NCI-H1930 (cell line): ENCODE measurements around the gene FXR2.

Experiments
- DNase-seq, 2 experiments: peaks; one replicate each; lab custom pipeline; 2025; lab: John Stamatoyannopoulos, UW

Gene FXR2

GRCh38 chr17:7570351-7570750 is 44.3 kb downstream of the FXR2 start:
- DNase-seq = no peak

GRCh38 chr17:7569571-7569970 is 45.1 kb downstream of the FXR2 start:
- no peak for DNase-seq

GRCh38 chr17:7563115-7563869 is 51.4 kb downstream of the FXR2 start:
- no peak for DNase-seq

- DNase-seq = no peak
Measured at GRCh38 chr17:7562208-7562605, 52.5 kb downstream of the FXR2 start.

GRCh38 chr17:7561589-7562207 is 53.0 kb downstream of the FXR2 start, which contains the start of gene SENP3:
TSS of gene SENP3 (plus strand) at chr17:7561919. CDS start at chr17:7563077, 1,158 bp downstream.
- peak; percentile 78 to 93 for DNase-seq

- DNase-seq = peak; percentile 57 to 75
Measured at GRCh38 chr17:7561028-7561575, 53.6 kb downstream of the FXR2 start.

- no peak for DNase-seq
Measured at GRCh38 chr17:7560172-7561027, 54.3 kb downstream of the FXR2 start.

GRCh38 chr17:7559320-7560171 is 55.2 kb downstream of the FXR2 start:
- DNase-seq = no peak

- DNase-seq = no peak
Measured at GRCh38 chr17:7558544-7559319, 56.0 kb downstream of the FXR2 start, which contains the start of gene TNFSF13. TSS of gene TNFSF13 (plus strand) at chr17:7558750. CDS start at chr17:7559040, 290 bp downstream.

- DNase-seq = no peak
Measured at GRCh38 chr17:7557775-7558543, 56.7 kb downstream of the FXR2 start.

GRCh38 chr17:7557147-7557764 is 57.4 kb downstream of the FXR2 start:
- no peak for DNase-seq

- no peak for DNase-seq
Measured at GRCh38 chr17:7556627-7557026, 58.1 kb downstream of the FXR2 start.

- no peak for DNase-seq
Measured at GRCh38 chr17:7555320-7555948, 59.3 kb downstream of the FXR2 start.

- DNase-seq = no peak
Measured at GRCh38 chr17:7553356-7553755, 61.3 kb downstream of the FXR2 start.

- DNase-seq = no peak
Measured at GRCh38 chr17:7552621-7553051, 62.1 kb downstream of the FXR2 start.

- no peak for DNase-seq
Measured at GRCh38 chr17:7551396-7551795, 63.3 kb downstream of the FXR2 start.

GRCh38 chr17:7550344-7550743 is 64.4 kb downstream of the FXR2 start:
- DNase-seq = no peak

GRCh38 chr17:7549401-7550055 is 65.2 kb downstream of the FXR2 start:
- DNase-seq = no peak
